Astrocyte of the spinal cord (primary cell): ENCODE data around the gene ZNF791.
"Not testable (repeated sequence)": the region's sequence is repeated elsewhere in the genome, so short reads cannot be mapped to it uniquely, and the experiment has no call there.

Source experiments
- DNase-seq: peaks from one replicate; pipeline ENCODE4 v3.0.0; 2011; ENCODE audit warnings: low read depth, low spot score
- H3K4me3 ChIP-seq: 2 replicates; pipeline ENCODE4 v1.5.1; 2011; ENCODE audit warnings: low read depth, mild to moderate bottlenecking, low read length, moderate library complexity
- in situ Hi-C: cut with HindIII; loops from 2 replicates; pipeline ENCODE4 v1.10.0; 2017; ENCODE audit warnings: low sequenced_read_pairs
- TF ChIP-seq, protein P1 (sequence below): IDR thresholded peaks from 2 replicates; pipeline ENCODE4 v1.5.1; 2012; ENCODE audit warnings: low read depth, mild to moderate bottlenecking, low read length, inconsistent platforms

Gene ZNF791

GRCh38 chr19:12676928-12677327, 66.2 kb downstream of the ZNF791 start:
- TF ChIP-seq, protein P1, sequence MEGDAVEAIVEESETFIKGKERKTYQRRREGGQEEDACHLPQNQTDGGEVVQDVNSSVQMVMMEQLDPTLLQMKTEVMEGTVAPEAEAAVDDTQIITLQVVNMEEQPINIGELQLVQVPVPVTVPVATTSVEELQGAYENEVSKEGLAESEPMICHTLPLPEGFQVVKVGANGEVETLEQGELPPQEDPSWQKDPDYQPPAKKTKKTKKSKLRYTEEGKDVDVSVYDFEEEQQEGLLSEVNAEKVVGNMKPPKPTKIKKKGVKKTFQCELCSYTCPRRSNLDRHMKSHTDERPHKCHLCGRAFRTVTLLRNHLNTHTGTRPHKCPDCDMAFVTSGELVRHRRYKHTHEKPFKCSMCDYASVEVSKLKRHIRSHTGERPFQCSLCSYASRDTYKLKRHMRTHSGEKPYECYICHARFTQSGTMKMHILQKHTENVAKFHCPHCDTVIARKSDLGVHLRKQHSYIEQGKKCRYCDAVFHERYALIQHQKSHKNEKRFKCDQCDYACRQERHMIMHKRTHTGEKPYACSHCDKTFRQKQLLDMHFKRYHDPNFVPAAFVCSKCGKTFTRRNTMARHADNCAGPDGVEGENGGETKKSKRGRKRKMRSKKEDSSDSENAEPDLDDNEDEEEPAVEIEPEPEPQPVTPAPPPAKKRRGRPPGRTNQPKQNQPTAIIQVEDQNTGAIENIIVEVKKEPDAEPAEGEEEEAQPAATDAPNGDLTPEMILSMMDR: no peak
- H3K4me3 ChIP-seq: no peak overlapping the region
- in situ Hi-C loops: no loop called here
- no peak for DNase-seq

GRCh38 chr19:12678039-12678438, 67.3 kb downstream of the ZNF791 start:
- in situ Hi-C loops, DNase-seq, H3K4me3 ChIP-seq: not testable (repeated sequence)

GRCh38 chr19:12680034-12680433, 69.3 kb downstream of the ZNF791 start:
- no peak overlapping the region for H3K4me3 ChIP-seq
- DNase-seq: no peak
- in situ Hi-C loops: no loop called here
- TF ChIP-seq, protein P1: no peak

DNA sequence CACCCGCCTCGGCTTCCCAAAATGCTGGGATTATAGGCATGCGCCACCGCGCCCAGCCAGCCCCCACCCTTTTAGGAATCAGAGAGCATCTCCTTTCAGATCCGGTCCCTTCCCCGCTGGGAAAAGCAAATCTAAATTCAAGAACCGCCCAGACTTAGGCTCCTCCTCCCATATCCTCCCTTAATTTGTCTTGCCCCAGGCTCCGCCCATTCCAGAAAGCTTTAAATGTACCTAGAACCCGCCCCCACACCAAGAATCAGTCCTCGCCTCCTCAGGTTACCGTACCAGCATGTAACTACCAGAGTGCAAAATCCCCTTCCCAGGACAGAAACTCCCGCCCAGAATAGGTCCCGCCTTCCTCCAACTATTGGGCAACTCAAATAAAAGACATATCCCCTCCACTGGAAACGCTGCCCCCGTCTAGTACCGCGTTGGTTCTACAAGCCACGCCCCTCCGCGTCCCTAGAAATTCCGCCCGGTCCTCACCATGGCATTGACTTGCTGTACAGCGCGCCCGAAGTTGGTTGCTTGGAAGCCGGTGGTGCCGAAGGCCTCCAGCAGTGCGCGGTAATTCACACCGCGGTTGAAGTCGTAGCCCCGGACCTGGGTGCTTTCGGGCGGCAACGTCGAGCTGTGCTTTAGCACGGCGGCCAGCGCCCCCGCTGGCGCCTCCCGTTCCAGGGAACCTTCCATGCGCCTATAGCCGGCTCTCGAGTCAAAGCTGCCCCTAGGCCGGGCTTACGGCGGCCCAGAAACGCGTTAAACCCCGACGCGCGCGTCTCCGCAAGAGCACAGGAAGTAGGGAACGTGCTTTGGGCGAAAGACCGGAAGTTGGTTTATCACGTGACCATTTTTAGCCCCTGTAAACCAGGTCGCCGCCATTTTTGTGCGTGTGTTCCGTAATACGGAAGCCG, 70.6 kb downstream of the ZNF791 start, which contains the start of gene DHPS:
Gene DHPS, minus strand, starts transcription at position 807 of the 914 bp plus-strand sequence. Its CDS starts 114 bp downstream, at position 693.
- TF ChIP-seq, protein P1: no peak
- H3K4me3 ChIP-seq: peak within 1 kb of the TSS; percentile 99
- DNase-seq: peak; percentile 98
- in situ Hi-C loops: no loop called here
